ENCODE data around the gene PAPPA2.

The PAPPA2 gene

DNA sequence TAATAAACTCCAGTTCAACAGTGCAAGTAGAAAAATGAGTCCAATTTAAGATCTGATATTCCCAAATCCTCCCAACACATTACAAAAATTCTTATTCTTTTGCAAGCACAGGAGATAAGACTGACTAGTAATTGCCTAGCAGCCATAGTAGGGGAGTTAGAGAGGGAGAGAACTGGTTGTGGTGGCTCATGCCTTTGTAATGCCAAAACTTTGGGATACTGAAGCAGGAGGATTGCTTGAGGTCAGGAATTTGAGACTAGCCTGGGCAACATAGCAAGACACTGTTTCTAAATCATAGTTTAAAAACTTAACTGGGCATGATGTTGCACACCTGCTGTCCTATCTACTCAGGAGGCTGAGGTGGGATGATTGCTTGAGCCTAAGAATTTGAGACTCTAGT is 26.7 kb upstream of the PAPPA2 start:
- no peak for TF ChIP-seq FOXM1 (IDR thresholded peaks at IDR 0.05; ENCODE audit: borderline replicate concordance, low read depth)
- TF ChIP-seq YY1 (IDR thresholded peaks at IDR 0.05; ENCODE audit: low read depth): no peak
- TF ChIP-seq, protein P1, sequence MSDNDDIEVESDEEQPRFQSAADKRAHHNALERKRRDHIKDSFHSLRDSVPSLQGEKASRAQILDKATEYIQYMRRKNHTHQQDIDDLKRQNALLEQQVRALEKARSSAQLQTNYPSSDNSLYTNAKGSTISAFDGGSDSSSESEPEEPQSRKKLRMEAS (IDR thresholded peaks at IDR 0.05): no peak
- TF ChIP-seq, protein P2, sequence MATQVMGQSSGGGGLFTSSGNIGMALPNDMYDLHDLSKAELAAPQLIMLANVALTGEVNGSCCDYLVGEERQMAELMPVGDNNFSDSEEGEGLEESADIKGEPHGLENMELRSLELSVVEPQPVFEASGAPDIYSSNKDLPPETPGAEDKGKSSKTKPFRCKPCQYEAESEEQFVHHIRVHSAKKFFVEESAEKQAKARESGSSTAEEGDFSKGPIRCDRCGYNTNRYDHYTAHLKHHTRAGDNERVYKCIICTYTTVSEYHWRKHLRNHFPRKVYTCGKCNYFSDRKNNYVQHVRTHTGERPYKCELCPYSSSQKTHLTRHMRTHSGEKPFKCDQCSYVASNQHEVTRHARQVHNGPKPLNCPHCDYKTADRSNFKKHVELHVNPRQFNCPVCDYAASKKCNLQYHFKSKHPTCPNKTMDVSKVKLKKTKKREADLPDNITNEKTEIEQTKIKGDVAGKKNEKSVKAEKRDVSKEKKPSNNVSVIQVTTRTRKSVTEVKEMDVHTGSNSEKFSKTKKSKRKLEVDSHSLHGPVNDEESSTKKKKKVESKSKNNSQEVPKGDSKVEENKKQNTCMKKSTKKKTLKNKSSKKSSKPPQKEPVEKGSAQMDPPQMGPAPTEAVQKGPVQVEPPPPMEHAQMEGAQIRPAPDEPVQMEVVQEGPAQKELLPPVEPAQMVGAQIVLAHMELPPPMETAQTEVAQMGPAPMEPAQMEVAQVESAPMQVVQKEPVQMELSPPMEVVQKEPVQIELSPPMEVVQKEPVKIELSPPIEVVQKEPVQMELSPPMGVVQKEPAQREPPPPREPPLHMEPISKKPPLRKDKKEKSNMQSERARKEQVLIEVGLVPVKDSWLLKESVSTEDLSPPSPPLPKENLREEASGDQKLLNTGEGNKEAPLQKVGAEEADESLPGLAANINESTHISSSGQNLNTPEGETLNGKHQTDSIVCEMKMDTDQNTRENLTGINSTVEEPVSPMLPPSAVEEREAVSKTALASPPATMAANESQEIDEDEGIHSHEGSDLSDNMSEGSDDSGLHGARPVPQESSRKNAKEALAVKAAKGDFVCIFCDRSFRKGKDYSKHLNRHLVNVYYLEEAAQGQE (IDR thresholded peaks at IDR 0.05; ENCODE audit: low read depth): no peak
- no peak for TF ChIP-seq TEAD4 (IDR thresholded peaks at IDR 0.05)
- TF ChIP-seq TAF1 (IDR thresholded peaks at IDR 0.05; ENCODE audit: low read depth): no peak
- no peak for TF ChIP-seq NFIC (IDR thresholded peaks at IDR 0.05)
- no peak for TF ChIP-seq EP300 (IDR thresholded peaks at IDR 0.05; ENCODE audit: borderline replicate concordance)
- no peak for TF ChIP-seq ZBTB7A (IDR thresholded peaks at IDR 0.05; ENCODE audit: low read depth)
- TF ChIP-seq TCF12 (IDR thresholded peaks at IDR 0.05; ENCODE audit: low read depth): no peak
- no peak for TF ChIP-seq EGR1 (IDR thresholded peaks at IDR 0.05)
- no peak for TF ChIP-seq CEBPB (IDR thresholded peaks at IDR 0.05)
- TF ChIP-seq, protein P3, sequence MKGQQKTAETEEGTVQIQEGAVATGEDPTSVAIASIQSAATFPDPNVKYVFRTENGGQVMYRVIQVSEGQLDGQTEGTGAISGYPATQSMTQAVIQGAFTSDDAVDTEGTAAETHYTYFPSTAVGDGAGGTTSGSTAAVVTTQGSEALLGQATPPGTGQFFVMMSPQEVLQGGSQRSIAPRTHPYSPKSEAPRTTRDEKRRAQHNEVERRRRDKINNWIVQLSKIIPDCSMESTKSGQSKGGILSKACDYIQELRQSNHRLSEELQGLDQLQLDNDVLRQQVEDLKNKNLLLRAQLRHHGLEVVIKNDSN (IDR thresholded peaks at IDR 0.05): no peak
- no peak for TF ChIP-seq RAD21 (IDR thresholded peaks at IDR 0.05; ENCODE audit: low read depth)
- no peak for TF ChIP-seq CREB1 (IDR thresholded peaks at IDR 0.05; ENCODE audit: low read depth)

DNA sequence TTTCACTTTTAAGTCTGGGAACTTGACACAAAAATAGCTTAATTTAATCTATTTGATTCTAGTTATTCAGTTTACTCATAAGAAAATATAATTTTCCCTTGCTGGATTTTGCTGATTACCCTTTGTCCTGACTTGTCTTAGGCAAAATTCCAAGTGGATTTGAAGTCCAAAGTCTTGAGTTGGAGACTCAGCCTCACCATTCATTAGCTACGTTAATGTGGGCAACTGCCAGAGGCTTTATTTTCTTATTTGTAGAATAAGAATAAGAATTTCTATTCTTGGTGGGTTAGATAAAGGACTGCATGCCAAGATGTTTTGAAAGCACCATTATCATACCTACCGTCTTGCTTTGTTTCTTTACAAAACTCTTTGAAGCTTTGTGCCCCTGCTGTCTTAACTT is 22.8 kb upstream of the PAPPA2 start:
- TF ChIP-seq EP300 (IDR thresholded peaks at IDR 0.05; ENCODE audit: borderline replicate concordance) (no peak), NFIC (IDR thresholded peaks at IDR 0.05) (no peak), TAF1 (IDR thresholded peaks at IDR 0.05; ENCODE audit: low read depth) (no peak), CREB1 (IDR thresholded peaks at IDR 0.05; ENCODE audit: low read depth) (no peak), RAD21 (IDR thresholded peaks at IDR 0.05; ENCODE audit: low read depth) (no peak), EGR1 (IDR thresholded peaks at IDR 0.05) (no peak), CEBPB (IDR thresholded peaks at IDR 0.05) (no peak), ZBTB7A (IDR thresholded peaks at IDR 0.05; ENCODE audit: low read depth) (no peak), TEAD4 (IDR thresholded peaks at IDR 0.05) (no peak), YY1 (IDR thresholded peaks at IDR 0.05; ENCODE audit: low read depth) (no peak), FOXM1 (IDR thresholded peaks at IDR 0.05; ENCODE audit: borderline replicate concordance, low read depth) (no peak)
- TF ChIP-seq, protein P2 (IDR thresholded peaks at IDR 0.05; ENCODE audit: low read depth): no peak
- TF ChIP-seq, protein P3 (IDR thresholded peaks at IDR 0.05): no peak
- TF ChIP-seq, protein P1 (IDR thresholded peaks at IDR 0.05): no peak

DNA sequence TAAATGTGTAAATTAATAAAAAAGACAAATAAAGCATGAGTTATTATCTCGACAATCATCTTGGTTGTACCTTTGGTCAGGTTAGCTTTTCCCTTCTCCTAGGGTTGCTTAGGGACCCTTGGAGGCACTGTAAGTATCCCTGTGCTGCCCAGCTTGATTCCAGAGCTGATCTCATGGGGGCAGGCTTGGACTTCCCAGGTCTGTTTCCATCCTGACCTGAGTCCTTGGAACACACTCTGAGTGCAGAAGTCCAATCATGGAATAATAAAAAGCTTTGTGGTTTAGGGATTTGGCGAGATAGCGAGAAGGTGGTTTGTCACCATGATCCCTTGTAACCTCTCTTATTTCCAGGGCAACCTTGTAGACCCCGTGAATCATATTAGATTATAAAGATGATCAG is 18.7 kb upstream of the PAPPA2 start:
- TF ChIP-seq, protein P1 (IDR thresholded peaks at IDR 0.05): no peak
- no peak for TF ChIP-seq CEBPB (IDR thresholded peaks at IDR 0.05)
- no peak for TF ChIP-seq NFIC (IDR thresholded peaks at IDR 0.05)
- no peak for TF ChIP-seq RAD21 (IDR thresholded peaks at IDR 0.05; ENCODE audit: low read depth)
- TF ChIP-seq EGR1 (IDR thresholded peaks at IDR 0.05): no peak
- no peak for TF ChIP-seq ZBTB7A (IDR thresholded peaks at IDR 0.05; ENCODE audit: low read depth)
- TF ChIP-seq TEAD4 (IDR thresholded peaks at IDR 0.05): no peak
- TF ChIP-seq, protein P2 (IDR thresholded peaks at IDR 0.05; ENCODE audit: low read depth): no peak
- no peak for TF ChIP-seq FOXM1 (IDR thresholded peaks at IDR 0.05; ENCODE audit: borderline replicate concordance, low read depth)
- TF ChIP-seq EP300 (IDR thresholded peaks at IDR 0.05; ENCODE audit: borderline replicate concordance): no peak
- no peak for TF ChIP-seq CREB1 (IDR thresholded peaks at IDR 0.05; ENCODE audit: low read depth)

DNA sequence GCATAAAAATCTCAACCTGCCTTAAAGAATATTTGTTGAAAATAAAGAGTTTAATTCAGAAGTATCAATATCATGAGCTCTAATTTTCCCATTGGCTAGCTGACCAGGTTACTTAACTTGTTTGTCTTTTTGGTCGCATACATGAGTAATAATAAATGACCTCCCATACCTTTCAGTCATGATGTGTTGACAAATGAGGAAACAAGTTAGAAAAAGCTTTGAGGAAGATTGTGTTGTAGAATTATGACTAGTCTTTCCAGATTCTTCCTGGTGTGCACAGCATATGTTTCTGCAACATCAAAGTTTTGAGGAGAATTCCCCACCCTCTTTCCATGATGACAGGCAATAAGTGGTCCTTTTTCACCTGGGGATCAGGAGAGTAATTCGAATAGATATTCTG is 17.6 kb upstream of the PAPPA2 start:
- TF ChIP-seq YY1 (IDR thresholded peaks at IDR 0.05; ENCODE audit: low read depth): no peak
- no peak for TF ChIP-seq CEBPB (IDR thresholded peaks at IDR 0.05)
- no peak for TF ChIP-seq EGR1 (IDR thresholded peaks at IDR 0.05)
- no peak for TF ChIP-seq EP300 (IDR thresholded peaks at IDR 0.05; ENCODE audit: borderline replicate concordance)
- TF ChIP-seq TCF12 (IDR thresholded peaks at IDR 0.05; ENCODE audit: low read depth): no peak
- TF ChIP-seq, protein P3 (IDR thresholded peaks at IDR 0.05): no peak
- no peak for TF ChIP-seq NFIC (IDR thresholded peaks at IDR 0.05)
- no peak for TF ChIP-seq TAF1 (IDR thresholded peaks at IDR 0.05; ENCODE audit: low read depth)
- TF ChIP-seq CREB1 (IDR thresholded peaks at IDR 0.05; ENCODE audit: low read depth): no peak

Measured in Ishikawa (cell line).